Activated T-cell treated with anti-CD3 and anti-CD28 coated beads for 48 hours (primary cell): ENCODE results near the gene STIM1.
"Not testable (repeated sequence)": the region's sequence is repeated elsewhere in the genome, so short reads cannot be mapped to it uniquely, and the experiment has no call there.

Source experiments
- DNase-seq: peaks from one replicate; pipeline ENCODE4 v3.0.0-alpha.2; 2020; ENCODE audit warnings: low read depth

Gene STIM1

GRCh38 chr11:4111834-4112233 is 256.4 kb downstream of the STIM1 start:
- DNase-seq = no peak

- DNase-seq = no peak
These were observed 259.7 kb downstream of the STIM1 start for GRCh38 chr11:4115128-4115527.

GRCh38 chr11:4118107-4118506 is 262.6 kb downstream of the STIM1 start:
- no peak for DNase-seq

GRCh38 chr11:4123218-4123617 is 267.8 kb downstream of the STIM1 start:
- DNase-seq = no peak

GRCh38 chr11:4125141-4125540 is 269.7 kb downstream of the STIM1 start:
- DNase-seq = no peak

- DNase-seq = no peak
These were observed 271.9 kb downstream of the STIM1 start for GRCh38 chr11:4127357-4127756.

- not testable (repeated sequence) for DNase-seq
These were observed 274.8 kb downstream of the STIM1 start for GRCh38 chr11:4130219-4130618.

DNA sequence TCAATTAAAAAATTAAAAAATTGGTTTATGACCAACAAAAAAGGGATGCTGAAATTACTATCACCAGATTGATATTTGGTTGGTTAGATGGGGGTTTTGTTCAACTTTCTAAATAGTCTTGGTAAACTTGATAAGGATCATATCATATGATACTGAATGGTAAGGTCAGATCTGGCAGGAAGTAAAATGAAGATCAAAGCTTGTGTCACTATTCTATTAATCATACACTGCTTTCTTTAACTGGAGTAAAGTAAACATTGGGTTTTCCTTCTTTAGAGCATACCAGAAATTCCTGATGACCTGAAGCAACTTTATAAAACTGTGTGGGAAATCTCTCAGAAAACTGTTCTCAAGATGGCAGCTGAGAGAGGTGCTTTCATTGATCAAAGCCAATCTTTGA is 279.3 kb downstream of the STIM1 start:
- no peak for DNase-seq

GRCh38 chr11:4138497-4138896 is 283.0 kb downstream of the STIM1 start:
- no peak for DNase-seq

GRCh38 chr11:4140067-4140636 is 284.7 kb downstream of the STIM1 start:
- DNase-seq = no peak
